Measurements from ENCODE around the gene ANKRD31. TPM values are rescaled to one million over a fixed set of nuclear protein-coding genes. Genes with fewer than 3 reads are reported as not detected.
"Not testable (repeated sequence)": the region's sequence is repeated elsewhere in the genome, so short reads cannot be mapped to it uniquely, and the experiment has no call there.

The ANKRD31 gene
- total and polyA plus RNA-seq, 4 donors: 0.03 to 0.24 (median 0.14) TPM

GRCh38 chr5:75152860-75153259 is 83.8 kb downstream of the ANKRD31 start:
- Histone ChIP-seq H3K9me3 (ENCODE audit: control insufficient read depth, low read length) (no peaks in the 10 kb centered on the region), H3K4me1 (ENCODE audit: control insufficient read depth in 1 of 2, insufficient read depth in 2 of 2, low read length in 2 of 2) (no peaks in the 10 kb centered on the region), H3K27me3 (ENCODE audit: control insufficient read depth in 1 of 2, insufficient read depth in 2 of 2, low read length in 1 of 2) (no peaks in the 10 kb centered on the region), H3K27ac (ENCODE audit: low read depth in 1 of 2, low read length in 2 of 2) (no peak overlapping the region), H3K4me3 (ENCODE audit: low read length in 2 of 2) (no peak overlapping the region), H3K36me3 (ENCODE audit: control insufficient read depth in 1 of 2, insufficient read depth in 2 of 2, low read length in 1 of 2) (no peaks in the 10 kb centered on the region)
- intact Hi-C loops (cut with DNase I): no loop called here
- DNase-seq (no peak), ATAC-seq (ENCODE audit: low FRiP score) (no peak)

- no peaks in the 10 kb centered on the region for H3K4me1 ChIP-seq (ENCODE audit: control insufficient read depth in 1 of 2, insufficient read depth in 2 of 2, low read length in 2 of 2)
- H3K27ac ChIP-seq (ENCODE audit: low read depth in 1 of 2, low read length in 2 of 2): no peak overlapping the region
- no peaks in the 10 kb centered on the region for H3K9me3 ChIP-seq (ENCODE audit: control insufficient read depth, low read length)
- 67 to 69% methylated on average over 2 of the region's 2 CpGs for WGBS, 2 donors
- ATAC-seq (ENCODE audit: low FRiP score): no peak
- no peaks in the 10 kb centered on the region for H3K27me3 ChIP-seq (ENCODE audit: control insufficient read depth in 1 of 2, insufficient read depth in 2 of 2, low read length in 1 of 2)
- DNase-seq: no peak
- H3K36me3 ChIP-seq (ENCODE audit: control insufficient read depth in 1 of 2, insufficient read depth in 2 of 2, low read length in 1 of 2): no peaks in the 10 kb centered on the region
- H3K4me3 ChIP-seq (ENCODE audit: low read length in 2 of 2): no peak overlapping the region
- intact Hi-C loops (cut with DNase I): no loop called here
Observed at GRCh38 chr5:75148051-75148450, 88.6 kb downstream of the ANKRD31 start.

- intact Hi-C loops (cut with DNase I): no loop called here
- no peak for DNase-seq
- ATAC-seq (ENCODE audit: low FRiP score): no peak
- 31 to 44% methylated on average over 2 of the region's 2 CpGs for WGBS, 2 donors
- Histone ChIP-seq H3K9me3 (ENCODE audit: control insufficient read depth, low read length) (peaks cover 2% of the 10 kb centered on the region), H3K27ac (ENCODE audit: low read depth in 1 of 2, low read length in 2 of 2) (no peak overlapping the region), H3K27me3 (ENCODE audit: control insufficient read depth in 1 of 2, insufficient read depth in 2 of 2, low read length in 1 of 2) (no peaks in the 10 kb centered on the region), H3K4me1 (ENCODE audit: control insufficient read depth in 1 of 2, insufficient read depth in 2 of 2, low read length in 2 of 2) (no peaks in the 10 kb centered on the region), H3K36me3 (ENCODE audit: control insufficient read depth in 1 of 2, insufficient read depth in 2 of 2, low read length in 1 of 2) (no peaks in the 10 kb centered on the region), H3K4me3 (ENCODE audit: low read length in 2 of 2) (no peak overlapping the region)
Observed at GRCh38 chr5:75142566-75143136, 94.0 kb downstream of the ANKRD31 start.

GRCh38 chr5:75140277-75140676 is 96.4 kb downstream of the ANKRD31 start:
- Histone ChIP-seq H3K36me3 (ENCODE audit: control insufficient read depth in 1 of 2, insufficient read depth in 2 of 2, low read length in 1 of 2) (no peaks in the 10 kb centered on the region), H3K4me3 (ENCODE audit: low read length in 2 of 2) (no peak overlapping the region), H3K9me3 (ENCODE audit: control insufficient read depth, low read length) (peaks cover 2% of the 10 kb centered on the region), H3K27me3 (ENCODE audit: control insufficient read depth in 1 of 2, insufficient read depth in 2 of 2, low read length in 1 of 2) (no peaks in the 10 kb centered on the region), H3K27ac (ENCODE audit: low read depth in 1 of 2, low read length in 2 of 2) (no peak overlapping the region), H3K4me1 (ENCODE audit: control insufficient read depth in 1 of 2, insufficient read depth in 2 of 2, low read length in 2 of 2) (no peaks in the 10 kb centered on the region)
- intact Hi-C loops (cut with DNase I): no loop called here
- WGBS, 2 donors: 91 to 94% methylated on average over 3 of the region's 3 CpGs
- DNase-seq (no peak), ATAC-seq (ENCODE audit: low FRiP score) (no peak)

GRCh38 chr5:75138689-75139088 is 98.0 kb downstream of the ANKRD31 start:
- H3K4me3 ChIP-seq (ENCODE audit: low read length in 2 of 2): no peak overlapping the region
- no peak overlapping the region for H3K27ac ChIP-seq (ENCODE audit: low read depth in 1 of 2, low read length in 2 of 2)
- no peaks in the 10 kb centered on the region for H3K4me1 ChIP-seq (ENCODE audit: control insufficient read depth in 1 of 2, insufficient read depth in 2 of 2, low read length in 2 of 2)
- no peaks in the 10 kb centered on the region for H3K36me3 ChIP-seq (ENCODE audit: control insufficient read depth in 1 of 2, insufficient read depth in 2 of 2, low read length in 1 of 2)
- intact Hi-C loops (cut with DNase I): no loop called here
- DNase-seq (no peak), ATAC-seq (ENCODE audit: low FRiP score) (no peak)
- H3K9me3 ChIP-seq (ENCODE audit: control insufficient read depth, low read length): peaks cover 2% of the 10 kb centered on the region
- H3K27me3 ChIP-seq (ENCODE audit: control insufficient read depth in 1 of 2, insufficient read depth in 2 of 2, low read length in 1 of 2): no peaks in the 10 kb centered on the region

GRCh38 chr5:75130818-75131349 is 105.8 kb downstream of the ANKRD31 start:
- H3K27ac ChIP-seq (ENCODE audit: low read depth in 1 of 2, low read length in 2 of 2): no peak overlapping the region
- 94 to 96% methylated on average over 21 of the region's 21 CpGs for WGBS, 2 donors
- H3K27me3 ChIP-seq (ENCODE audit: control insufficient read depth in 1 of 2, insufficient read depth in 2 of 2, low read length in 1 of 2): no peaks in the 10 kb centered on the region
- H3K4me1 ChIP-seq (ENCODE audit: control insufficient read depth in 1 of 2, insufficient read depth in 2 of 2, low read length in 2 of 2): no peaks in the 10 kb centered on the region
- peak in 1 of 2 donors; percentile 20 for DNase-seq
- intact Hi-C loops (cut with DNase I): no loop called here
- no peaks in the 10 kb centered on the region for H3K9me3 ChIP-seq (ENCODE audit: control insufficient read depth, low read length)
- H3K4me3 ChIP-seq (ENCODE audit: low read length in 2 of 2): no peak overlapping the region
- no peak for ATAC-seq (ENCODE audit: low FRiP score)
- H3K36me3 ChIP-seq (ENCODE audit: control insufficient read depth in 1 of 2, insufficient read depth in 2 of 2, low read length in 1 of 2): no peaks in the 10 kb centered on the region

GRCh38 chr5:75116856-75117255 is 119.8 kb downstream of the ANKRD31 start:
- no peaks in the 10 kb centered on the region for H3K27me3 ChIP-seq (ENCODE audit: control insufficient read depth in 1 of 2, insufficient read depth in 2 of 2, low read length in 1 of 2)
- H3K9me3 ChIP-seq (ENCODE audit: control insufficient read depth, low read length): no peaks in the 10 kb centered on the region
- no peaks in the 10 kb centered on the region for H3K4me1 ChIP-seq (ENCODE audit: control insufficient read depth in 1 of 2, insufficient read depth in 2 of 2, low read length in 2 of 2)
- no peaks in the 10 kb centered on the region for H3K36me3 ChIP-seq (ENCODE audit: control insufficient read depth in 1 of 2, insufficient read depth in 2 of 2, low read length in 1 of 2)
- H3K27ac ChIP-seq (ENCODE audit: low read depth in 1 of 2, low read length in 2 of 2): no peak overlapping the region
- no peak overlapping the region for H3K4me3 ChIP-seq (ENCODE audit: low read length in 2 of 2)
- intact Hi-C loops (cut with DNase I): no loop called here
- ATAC-seq (ENCODE audit: low FRiP score) (no peak), DNase-seq (no peak)

- H3K27me3 ChIP-seq (ENCODE audit: control insufficient read depth in 1 of 2, insufficient read depth in 2 of 2, low read length in 1 of 2); ATAC-seq (ENCODE audit: low FRiP score); H3K9me3 ChIP-seq (ENCODE audit: control insufficient read depth, low read length); H3K4me3 ChIP-seq (ENCODE audit: low read length in 2 of 2); H3K36me3 ChIP-seq (ENCODE audit: control insufficient read depth in 1 of 2, insufficient read depth in 2 of 2, low read length in 1 of 2); H3K27ac ChIP-seq (ENCODE audit: low read depth in 1 of 2, low read length in 2 of 2); H3K4me1 ChIP-seq (ENCODE audit: control insufficient read depth in 1 of 2, insufficient read depth in 2 of 2, low read length in 2 of 2); DNase-seq; intact Hi-C loops (cut with DNase I): not testable (repeated sequence)
- 62 to 69% methylated on average over 1 of the region's 1 CpG for WGBS, 2 donors
Observed at GRCh38 chr5:75114311-75114710, 122.4 kb downstream of the ANKRD31 start.

GRCh38 chr5:75113354-75114113 is 123.1 kb downstream of the ANKRD31 start:
- Histone ChIP-seq H3K4me3 (ENCODE audit: low read length in 2 of 2) (no peak overlapping the region), H3K27me3 (ENCODE audit: control insufficient read depth in 1 of 2, insufficient read depth in 2 of 2, low read length in 1 of 2) (no peaks in the 10 kb centered on the region), H3K27ac (ENCODE audit: low read depth in 1 of 2, low read length in 2 of 2) (no peak overlapping the region), H3K36me3 (ENCODE audit: control insufficient read depth in 1 of 2, insufficient read depth in 2 of 2, low read length in 1 of 2) (no peaks in the 10 kb centered on the region), H3K9me3 (ENCODE audit: control insufficient read depth, low read length) (no peaks in the 10 kb centered on the region), H3K4me1 (ENCODE audit: control insufficient read depth in 1 of 2, insufficient read depth in 2 of 2, low read length in 2 of 2) (no peaks in the 10 kb centered on the region)
- no peak for DNase-seq
- intact Hi-C loops (cut with DNase I): no loop called here
- 52 to 56% methylated on average over 4 of the region's 4 CpGs for WGBS, 2 donors
- no peak for ATAC-seq (ENCODE audit: low FRiP score)

All from aorta (tissue), 5 donors.